Measurements from ENCODE around the gene PSENEN.
"Not testable (repeated sequence)": the region's sequence is repeated elsewhere in the genome, so short reads cannot be mapped to it uniquely, and the experiment has no call there.

The PSENEN gene

DNA sequence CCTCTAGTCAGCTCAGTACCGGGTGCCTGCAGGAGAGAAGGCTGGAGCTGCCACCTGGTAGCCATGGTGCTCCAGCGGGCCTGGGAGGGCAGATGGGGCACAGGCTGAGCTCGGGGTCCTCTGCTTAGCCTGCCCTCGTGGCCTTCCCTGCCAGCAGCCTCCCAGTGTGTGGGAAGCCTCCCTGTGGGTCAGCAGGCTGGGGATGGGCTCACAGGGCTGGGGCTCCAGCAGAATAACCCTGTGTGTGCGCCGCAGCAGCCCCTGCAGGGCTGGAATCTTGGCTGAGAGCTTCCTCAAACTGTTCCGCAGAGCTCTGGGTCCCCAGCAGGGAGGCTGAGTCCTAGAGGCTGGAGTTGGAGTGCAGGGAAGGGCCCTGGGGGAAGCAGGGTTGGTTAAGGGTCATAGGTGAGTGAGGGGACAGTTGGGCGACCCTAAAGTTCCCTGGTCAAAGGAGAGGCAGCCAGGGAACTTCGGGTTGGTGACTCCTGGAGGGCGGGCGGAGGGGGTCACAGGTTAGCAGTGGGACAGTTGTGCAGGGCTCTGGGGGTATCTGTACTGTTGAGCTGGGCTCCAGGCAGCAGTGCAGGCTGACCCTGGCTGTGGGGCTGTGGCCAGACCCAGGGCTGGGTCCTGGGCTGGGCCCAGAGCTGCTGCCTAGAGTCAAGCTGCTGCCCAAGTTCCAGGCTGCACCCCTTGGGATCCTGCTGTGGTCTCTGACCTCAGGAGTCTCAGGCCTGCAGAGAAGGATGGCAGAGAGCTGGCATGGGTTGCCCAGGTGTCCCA lies 43.9 kb downstream of the PSENEN start:
- DNase-seq (ENCODE audit: low spot score) = no peak

DNA sequence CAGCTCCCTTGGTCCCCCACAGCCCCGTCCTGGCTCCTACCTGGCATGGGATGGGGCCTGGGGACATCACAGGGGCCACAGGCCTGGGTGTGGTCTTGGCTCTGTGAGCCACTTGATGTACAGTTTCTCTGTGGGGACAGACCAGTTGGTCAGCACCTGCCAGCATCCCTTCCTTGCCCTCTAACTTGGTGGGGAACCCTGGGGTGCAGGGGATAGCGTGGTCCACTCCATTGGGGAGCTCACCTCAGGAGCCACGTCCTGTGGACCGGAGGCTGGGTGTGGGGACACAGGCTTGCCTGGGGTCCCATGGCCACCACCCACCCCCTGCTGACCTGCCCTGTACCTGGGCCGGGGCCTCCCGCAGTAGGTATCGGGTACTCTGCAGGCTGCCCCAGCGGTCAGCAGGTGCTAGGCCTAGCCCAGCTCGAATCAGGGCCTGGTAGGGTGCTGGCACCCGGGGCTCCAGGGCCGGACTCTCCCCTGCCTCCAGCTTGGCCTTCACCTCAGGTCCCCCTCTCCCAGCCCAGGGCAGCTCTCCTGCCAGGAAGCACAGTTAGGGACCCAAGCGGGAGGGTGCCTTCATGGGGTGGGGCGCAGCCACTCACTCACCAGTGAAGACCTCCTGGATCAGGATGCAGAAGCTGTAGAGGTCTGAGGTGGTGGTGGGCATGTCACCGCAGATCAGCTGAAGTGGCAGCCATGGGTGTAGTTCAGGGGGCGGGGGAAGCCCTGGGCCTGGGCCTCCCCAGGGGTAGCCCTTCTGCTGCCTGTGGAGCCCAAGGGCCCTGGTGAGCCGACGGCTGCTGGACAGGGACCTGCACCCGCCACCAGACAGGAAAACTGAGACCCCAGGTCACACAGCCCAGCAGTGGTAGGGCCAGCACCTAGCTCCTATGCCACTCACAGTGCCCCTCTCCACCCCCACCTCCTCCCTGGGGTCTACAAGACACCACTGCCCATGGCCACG lies 44.8 kb downstream of the PSENEN start:
- no peak for DNase-seq (ENCODE audit: low spot score)

DNA sequence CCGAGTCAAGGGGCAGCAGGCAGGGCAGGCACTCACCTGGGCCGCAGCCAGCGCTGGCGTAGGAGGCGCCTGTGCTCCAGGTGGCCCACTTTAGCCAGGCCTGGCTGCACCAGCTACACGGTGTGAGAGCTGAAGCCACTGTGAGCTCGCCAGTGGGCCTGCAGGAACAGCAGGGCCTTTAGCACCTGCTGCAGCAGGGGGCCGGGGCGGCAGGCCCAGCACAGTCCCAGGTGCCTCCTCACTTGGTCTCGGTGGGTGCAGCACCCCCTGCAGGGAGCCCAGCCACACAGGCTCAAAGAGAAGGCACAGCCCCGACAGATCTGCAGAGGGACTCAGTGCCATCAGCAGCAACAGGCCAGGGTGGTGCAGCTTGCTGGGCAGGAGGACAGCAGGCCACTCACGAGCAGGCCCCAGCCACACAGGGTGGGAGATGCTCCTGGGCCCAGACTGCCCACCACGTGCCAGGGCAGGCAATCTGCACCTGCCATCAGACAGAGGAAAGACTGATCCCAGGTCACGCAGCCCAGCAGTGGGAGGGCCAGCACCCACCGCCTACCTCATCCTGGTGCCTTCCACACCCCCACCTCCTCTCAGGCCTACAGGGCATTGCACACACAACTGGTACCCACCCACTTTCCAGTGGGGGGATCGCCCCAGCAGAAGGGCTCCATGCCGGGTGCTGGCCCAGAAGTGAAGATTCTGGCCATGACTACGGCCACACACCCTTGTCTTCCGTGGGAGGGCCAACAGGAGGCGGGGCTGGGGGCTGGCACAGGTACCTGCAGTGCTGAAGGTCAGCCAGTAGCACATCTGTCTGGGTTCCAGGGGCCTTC lies 45.7 kb downstream of the PSENEN start:
- no peak for DNase-seq (ENCODE audit: low spot score)

DNA sequence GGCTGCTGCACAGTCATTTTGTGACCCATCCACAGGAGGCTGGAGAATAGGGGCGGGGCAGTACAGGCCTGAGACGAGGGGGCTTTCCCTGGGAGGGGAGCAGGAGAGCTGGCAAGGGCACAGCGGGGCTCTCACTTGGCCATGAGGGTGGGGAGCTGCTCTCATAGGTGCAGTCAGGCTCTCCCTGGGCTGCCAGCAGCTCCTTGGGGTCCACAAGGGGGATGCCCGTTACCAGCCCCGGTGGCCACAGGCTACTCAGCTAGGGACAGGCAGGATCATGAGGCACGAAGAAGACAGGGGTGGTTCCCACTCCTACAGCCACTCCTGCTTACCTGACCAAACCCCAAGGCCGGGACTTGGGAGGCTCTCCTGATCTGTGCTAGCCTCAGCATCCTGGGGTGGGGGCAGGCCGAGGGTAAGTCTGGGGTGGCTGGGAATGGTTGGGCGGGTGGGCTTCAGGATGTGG lies 46.4 kb downstream of the PSENEN start:
- DNase-seq (ENCODE audit: low spot score) = no peak

DNA sequence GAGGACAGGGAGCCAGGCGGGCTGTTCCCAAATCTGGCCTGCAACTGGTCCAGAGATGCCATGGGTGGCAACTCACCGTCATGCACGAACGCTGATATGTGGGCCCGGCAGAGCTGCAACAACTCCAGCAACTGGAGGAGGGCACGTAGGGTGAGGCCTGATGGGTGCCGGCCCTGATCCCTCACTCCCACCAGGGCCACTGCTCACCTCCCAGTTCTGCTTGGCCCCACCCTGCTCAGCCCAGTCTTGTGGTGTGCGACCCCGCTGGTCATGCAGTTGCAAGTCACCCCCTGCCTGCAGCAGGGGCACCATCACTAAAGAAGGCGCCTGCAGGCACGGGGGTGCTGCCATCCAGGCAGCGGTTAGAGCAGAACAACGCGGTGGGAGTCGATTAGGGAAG lies 46.9 kb downstream of the PSENEN start:
- no peak for DNase-seq (ENCODE audit: low spot score)

DNA sequence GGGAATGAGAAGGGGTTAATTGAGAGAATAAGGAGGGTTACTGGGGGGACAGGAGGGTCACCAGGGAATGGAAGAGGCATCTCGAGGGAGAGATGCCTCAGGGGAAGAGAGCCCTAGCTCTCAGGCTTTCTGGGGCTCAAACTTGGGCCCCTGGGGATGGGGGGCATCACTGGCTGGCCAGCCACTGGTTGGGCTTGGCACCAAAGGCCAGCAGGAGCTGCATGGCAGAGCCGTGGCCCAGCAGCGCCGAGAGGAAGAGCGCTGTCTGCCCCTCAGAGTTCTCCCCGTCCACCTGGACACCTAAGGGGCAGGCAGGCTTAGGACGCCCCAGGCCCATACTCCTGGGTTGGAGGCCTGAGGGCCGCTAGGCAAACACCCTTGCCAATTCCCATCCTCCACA lies 47.4 kb downstream of the PSENEN start:
- DNase-seq (ENCODE audit: low spot score) = no peak

DNA sequence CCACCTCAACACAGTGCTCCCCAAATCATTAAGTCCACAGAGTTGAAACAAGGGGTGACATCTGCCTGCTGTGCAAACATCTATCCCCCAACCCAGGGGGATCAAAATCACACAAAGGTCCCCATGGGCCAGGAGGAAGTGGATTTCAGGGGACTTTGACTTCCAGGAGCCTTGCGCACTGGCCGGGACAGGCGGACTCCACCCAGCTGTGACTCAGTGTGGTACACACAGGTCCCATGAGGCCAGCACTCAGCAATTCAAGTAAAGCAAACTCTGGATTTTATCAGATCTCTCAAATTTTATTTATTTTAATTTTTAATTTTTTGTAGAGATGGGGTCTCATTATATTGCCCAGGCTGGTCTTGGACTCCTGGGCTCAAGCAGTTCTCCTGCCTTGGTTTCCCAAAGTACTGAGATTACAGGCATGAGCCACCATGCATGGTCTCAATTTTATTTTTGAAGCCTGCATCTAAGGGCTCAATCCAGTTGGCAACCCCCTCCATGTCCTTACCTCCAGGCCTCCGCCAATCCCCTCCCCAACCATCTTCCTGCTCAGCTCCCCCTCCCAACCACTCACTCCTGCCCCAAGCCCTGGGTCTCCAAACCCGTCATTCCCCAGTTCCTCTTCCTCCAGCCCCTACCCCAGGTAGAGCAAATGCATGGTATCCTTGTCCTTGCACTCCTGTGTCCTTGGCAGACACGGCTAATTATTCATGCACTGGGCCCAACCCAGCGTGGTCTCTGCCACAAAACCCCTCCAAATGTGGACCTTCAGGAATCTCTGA lies 48.1 kb downstream of the PSENEN start:
- DNase-seq (ENCODE audit: low spot score) = no peak

DNA sequence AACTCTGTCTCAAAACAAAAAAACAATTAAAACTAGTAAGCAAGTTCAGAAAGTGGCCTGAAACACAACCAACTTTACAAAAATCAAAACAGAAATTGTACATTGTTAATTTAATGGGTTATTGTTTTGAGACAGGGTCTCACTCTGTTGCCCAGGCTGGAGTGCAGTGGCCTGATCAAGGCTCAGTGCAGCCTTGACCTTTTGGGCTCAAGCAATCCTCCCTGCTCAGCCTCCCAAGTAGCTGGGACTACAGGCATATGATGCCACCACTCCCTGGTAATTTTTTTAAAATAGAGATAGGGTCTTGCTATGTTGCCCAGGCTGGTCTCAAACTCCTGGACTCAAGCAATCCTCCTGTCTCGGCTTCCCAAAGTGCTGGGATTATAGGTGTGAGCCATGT lies 50.1 kb downstream of the PSENEN start:
- not testable (repeated sequence) for DNase-seq (ENCODE audit: low spot score)

Data from iPS-NIHi11 (cell line).